GM18520 (cell line): ENCODE measurements around the gene HNRNPK.

Experiments
- ATAC-seq: cut with Tn5 transposase; IDR thresholded peaks from one replicate; pipeline ENCODE4 v1.9.1; 2021; ENCODE audit not compliant: unreplicated experiment

Gene HNRNPK

DNA sequence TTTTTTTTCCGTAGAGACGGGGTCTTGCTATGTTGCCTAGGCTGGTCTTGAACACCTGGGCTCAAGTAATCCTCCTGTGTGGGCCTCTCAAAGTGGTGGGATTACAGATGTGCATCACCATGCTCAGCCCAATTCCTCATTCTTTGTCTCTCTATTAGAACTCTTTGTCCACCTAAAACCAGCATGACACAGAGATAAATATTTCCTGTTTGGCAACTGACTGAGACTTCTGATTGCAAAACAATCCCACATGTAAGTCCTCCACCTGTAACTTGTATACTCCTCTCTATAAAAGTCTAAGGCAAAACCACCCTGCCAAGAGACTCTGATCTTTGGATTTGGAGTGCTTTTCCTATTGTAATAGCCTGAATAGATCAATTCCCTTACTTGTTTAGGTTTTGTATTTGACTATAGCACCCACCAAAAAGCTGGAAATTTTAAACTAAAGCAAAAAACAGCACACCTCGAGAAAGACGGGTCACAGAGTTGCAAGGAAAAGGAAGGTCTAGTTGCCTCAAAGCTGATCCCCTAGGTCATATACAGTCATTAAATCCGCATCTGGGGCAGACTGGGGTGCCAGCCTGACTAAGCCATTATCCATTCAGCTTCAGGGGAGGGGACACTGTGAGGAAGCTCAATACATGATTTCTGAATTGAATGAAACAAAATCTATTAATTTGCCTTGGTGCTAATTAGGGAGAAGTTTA is 45.3 kb downstream of the HNRNPK start:
- no peak for ATAC-seq

DNA sequence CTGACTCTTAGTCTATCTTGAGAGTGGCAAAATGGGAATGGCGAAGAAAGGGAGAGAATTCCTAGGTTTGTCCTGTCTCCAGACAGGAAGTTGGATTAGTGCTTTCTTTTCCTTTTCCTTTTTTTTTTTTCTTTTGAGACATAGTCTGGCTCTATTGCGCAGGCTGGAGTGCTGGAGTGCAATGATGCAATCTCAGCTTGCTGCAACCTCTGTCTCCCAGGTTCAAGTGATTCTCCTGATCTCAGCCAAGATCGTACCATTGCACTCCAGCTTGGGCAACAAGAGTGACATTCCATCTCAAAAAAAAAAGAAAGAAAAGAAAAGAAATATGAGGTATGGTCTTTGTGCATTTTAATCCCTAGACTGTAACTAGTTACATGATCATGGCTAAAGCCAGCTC is 46.2 kb downstream of the HNRNPK start:
- no peak for ATAC-seq

DNA sequence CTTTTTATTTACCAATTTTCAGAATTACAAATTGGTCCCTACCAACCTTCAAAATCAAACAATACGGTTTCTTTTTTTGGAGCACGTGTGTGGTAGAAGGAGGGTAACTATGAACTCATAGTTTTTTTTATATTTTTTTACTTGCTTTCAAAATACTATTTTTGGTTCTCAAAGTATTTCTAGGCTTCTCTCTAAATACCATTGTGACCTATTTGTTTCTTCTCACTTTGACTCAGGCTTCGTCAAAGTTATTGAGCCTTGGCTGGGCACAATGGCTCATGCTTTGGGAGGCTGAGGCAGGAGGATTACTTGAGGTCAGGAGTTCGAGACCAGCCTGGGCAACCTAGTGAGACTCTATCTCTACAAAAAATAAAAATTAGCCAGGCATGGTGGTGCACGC is 47.2 kb downstream of the HNRNPK start:
- no peak for ATAC-seq

DNA sequence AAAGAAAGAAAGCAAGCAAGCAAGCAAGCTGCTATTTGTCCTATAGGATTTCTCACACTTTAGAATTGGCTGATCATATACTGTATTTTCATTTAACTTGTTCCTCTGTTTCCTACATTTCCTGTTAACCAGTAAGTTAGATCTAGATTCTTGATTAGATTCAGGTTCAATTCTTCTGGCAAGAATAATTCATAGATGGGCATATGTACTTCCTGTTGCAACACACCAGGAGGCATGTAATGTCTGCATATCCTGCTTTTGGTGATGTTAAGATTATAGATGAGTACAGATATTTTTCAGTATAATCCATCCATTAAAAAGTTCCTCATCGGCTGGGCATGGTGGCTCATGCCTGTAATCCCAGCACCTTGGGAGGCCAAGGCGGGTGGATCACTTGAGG is 48.0 kb downstream of the HNRNPK start:
- no peak for ATAC-seq

DNA sequence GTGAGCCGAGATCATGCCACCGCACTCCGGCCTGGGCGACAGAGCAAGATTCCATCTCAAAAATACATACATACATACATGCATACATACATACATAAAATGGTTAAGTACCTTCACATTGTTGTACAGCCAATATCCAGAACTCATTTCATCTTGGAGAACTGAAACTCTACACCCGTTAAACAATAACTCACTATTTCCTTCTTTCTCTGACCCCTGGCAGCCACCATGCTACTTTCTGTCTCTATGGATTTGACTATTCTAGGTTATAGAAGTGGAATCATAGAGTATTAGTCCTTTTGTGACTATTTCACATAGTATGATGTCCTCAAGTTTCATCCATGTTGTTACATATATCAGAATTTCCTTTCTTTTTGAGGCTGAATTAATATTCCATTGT is 49.1 kb downstream of the HNRNPK start:
- no peak for ATAC-seq

DNA sequence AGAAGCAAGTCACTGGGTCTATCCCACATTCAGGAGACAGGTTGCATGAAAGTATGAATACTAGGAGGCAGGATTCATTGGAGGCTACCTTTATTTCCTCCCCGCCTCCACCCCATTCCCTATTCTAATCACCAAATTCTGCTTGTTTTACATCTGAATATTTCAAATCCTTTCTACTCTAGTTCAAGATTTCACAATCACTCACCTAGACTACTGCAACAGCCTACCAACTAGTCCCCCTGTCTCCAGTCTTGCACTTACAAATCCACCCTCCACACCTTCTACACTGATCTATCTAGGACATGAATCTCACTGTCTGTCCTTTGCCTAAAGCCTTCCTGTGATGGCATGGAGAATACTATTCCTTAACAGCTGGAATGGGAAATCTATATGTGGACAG is 52.4 kb downstream of the HNRNPK start:
- ATAC-seq = no peak

DNA sequence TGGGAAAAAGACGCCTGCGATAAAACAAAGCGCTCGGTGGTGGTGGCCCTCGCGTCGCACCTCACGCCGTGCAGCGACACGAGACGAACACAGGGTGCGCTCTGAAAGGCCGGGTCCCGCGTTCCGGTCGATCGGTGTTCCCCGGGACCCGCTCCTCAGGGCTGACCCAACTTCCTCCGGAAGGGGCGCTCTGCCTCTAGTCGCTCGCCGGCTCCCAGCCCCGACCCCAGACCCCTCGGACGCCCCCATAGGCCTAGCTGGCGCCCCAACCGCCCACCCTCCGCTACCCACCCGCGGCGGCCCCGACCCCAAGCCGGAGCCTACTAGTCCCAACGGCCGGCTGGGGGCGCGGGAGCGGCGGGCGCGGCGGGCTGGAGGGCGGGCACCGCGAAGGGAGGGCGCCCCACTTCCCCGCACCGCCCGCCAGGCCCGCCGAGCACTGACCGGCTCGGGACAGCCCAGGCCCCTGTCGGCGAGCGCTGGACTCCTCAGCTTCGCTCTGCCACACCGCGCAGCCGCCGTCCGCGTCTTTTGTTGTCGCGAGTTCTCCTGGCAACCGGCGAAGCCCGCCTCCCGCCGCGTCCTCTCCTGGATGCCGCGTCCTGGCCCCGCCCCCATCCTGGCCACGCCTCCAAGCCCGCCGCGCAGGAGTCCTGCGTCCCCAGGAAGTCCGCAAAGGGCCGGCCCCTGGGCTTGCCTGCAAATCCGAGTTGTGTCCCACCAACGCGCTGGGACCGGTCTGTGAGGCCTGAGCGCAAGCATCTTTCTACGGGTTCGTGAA is 58.9 kb downstream of the HNRNPK start, which contains the start of gene KIF27:
Gene KIF27 (minus strand): TSS at position 506 of the 781 bp plus-strand sequence. CDS start 5,841 bp downstream, outside the sequence.
- ATAC-seq = peak; percentile 90

DNA sequence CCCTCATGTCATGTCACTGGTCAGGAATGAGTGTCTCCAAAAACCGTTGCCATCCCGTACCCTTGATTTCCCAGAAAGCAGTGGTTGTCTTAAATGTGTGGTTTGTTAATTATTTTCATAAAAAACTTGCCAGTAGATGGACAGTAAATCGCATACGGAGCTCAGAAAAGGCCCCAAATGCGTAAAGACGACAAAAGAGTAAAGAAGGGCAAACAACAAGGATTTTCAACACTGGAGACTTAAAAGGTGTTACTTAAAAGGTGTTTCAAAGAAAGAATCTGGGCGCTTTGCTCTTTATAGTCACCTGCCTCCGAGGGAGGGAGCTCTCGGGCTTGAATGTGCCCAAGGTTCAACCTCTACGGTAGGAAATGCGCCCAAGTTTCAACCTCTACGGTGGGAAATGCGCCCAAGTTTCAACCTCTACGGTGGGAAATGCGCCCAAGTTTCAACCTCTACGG is 59.5 kb downstream of the HNRNPK start:
- peak; percentile 19 for ATAC-seq

DNA sequence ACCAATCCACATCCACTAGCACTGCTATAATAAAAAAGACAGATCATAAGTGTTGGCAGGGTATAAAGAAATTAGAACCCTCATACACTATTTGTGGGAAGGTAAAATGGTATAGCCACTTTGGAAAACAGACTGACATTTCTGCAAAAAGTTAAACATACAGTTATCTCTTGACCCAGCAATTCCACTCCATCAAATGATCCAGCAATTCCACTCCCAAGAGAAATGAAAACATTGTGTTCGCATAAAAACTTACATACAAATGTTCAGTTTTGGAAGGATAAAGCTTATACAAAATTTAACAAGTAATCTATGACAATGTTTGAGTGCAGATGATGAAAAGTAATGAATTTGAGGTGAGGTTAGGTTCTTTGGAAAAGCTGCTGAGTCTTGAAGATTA is 60.9 kb downstream of the HNRNPK start:
- ATAC-seq = no peak
